OCI-LY1 (cell line): ENCODE data around the gene BLOC1S1.

Experiments used
- H2AFZ ChIP-seq: fragments of 200-600 bp; sonication (generic), shearing (Covaris generic); 2 replicates; pipeline ENCODE4 v1.6.0; 2014; ENCODE audit warnings: antibody characterized with exemption, mild to moderate bottlenecking, low read length
- H3F3A ChIP-seq: fragments of 200-600 bp; sonication (generic), shearing (Covaris generic); 2 replicates; pipeline ENCODE4 v1.6.0; 2014; ENCODE audit warnings: mild to moderate bottlenecking, antibody characterized with exemption, low read length, moderate library complexity; ENCODE audit not compliant: insufficient read depth
- H3K27ac ChIP-seq: fragments of 200-600 bp; sonication (generic); 2 replicates; pipeline ENCODE4 v1.5.1; 2014; ENCODE audit warnings: low read length, mixed run types, mild to moderate bottlenecking, low read depth; ENCODE audit not compliant: poor library complexity, severe bottlenecking
- H3K27me3 ChIP-seq: fragments of 200-600 bp; sonication (generic); 2 replicates; pipeline ENCODE4 v1.6.0; 2014; ENCODE audit warnings: antibody characterized with exemption, mild to moderate bottlenecking, low read length, moderate library complexity; ENCODE audit not compliant: insufficient read depth
- H3K36me3 ChIP-seq: fragments of 200-600 bp; sonication (generic); 2 replicates; pipeline ENCODE4 v1.6.1; 2014; ENCODE audit warnings: mild to moderate bottlenecking, antibody characterized with exemption, low read length, moderate library complexity, mixed read lengths; ENCODE audit not compliant: insufficient read depth
- H3K4me1 ChIP-seq: fragments of 200-600 bp; sonication (generic); 2 replicates; pipeline ENCODE4 v1.5.1; 2014; ENCODE audit warnings: mild to moderate bottlenecking, low read length, moderate library complexity; ENCODE audit not compliant: insufficient read depth, severe bottlenecking
- H3K4me2 ChIP-seq: fragments of 200-600 bp; sonication (generic), shearing (Covaris generic); 2 replicates; pipeline ENCODE4 v1.6.1; 2014; ENCODE audit warnings: low read length
- H3K4me3 ChIP-seq: fragments of 200-600 bp; sonication (generic); 2 replicates; pipeline ENCODE4 v1.5.1; 2014; ENCODE audit warnings: low read length, low read depth, mild to moderate bottlenecking, mixed read lengths; ENCODE audit not compliant: poor library complexity, severe bottlenecking
- H3K79me2 ChIP-seq: fragments of 200-600 bp; shearing (Covaris generic); 2 replicates; pipeline ENCODE4 v1.6.1; 2016; ENCODE audit warnings: mixed run types, low read length, mixed read lengths; ENCODE audit not compliant: insufficient read depth
- H3K9ac ChIP-seq: fragments of 200-600 bp; sonication (generic), shearing (Covaris generic); 2 replicates; pipeline ENCODE4 v1.6.1; 2014; ENCODE audit warnings: mild to moderate bottlenecking, low read length, mixed read lengths
- H3K9me2 ChIP-seq: fragments of 200-600 bp; sonication (generic), shearing (Covaris generic); 2 replicates; pipeline ENCODE4 v1.6.1; 2014; ENCODE audit warnings: low read depth, mild to moderate bottlenecking, low read length, mixed read lengths
- H3K9me3 ChIP-seq: fragments of 200-600 bp; shearing (Covaris generic); 2 replicates; pipeline ENCODE4 v1.6.1; 2014; ENCODE audit warnings: low read length, mixed read lengths
- H4K20me1 ChIP-seq: fragments of 200-600 bp; sonication (generic), shearing (Covaris generic); 2 replicates; pipeline ENCODE4 v1.6.0; 2016; ENCODE audit warnings: mild to moderate bottlenecking, low read length; ENCODE audit not compliant: insufficient read depth
- CTCF ChIP-seq: fragments of 200-600 bp; sonication (generic), shearing (Covaris generic); IDR thresholded peaks from 2 replicates; pipeline ENCODE4 v1.5.1; 2017; ENCODE audit warnings: mild to moderate bottlenecking, antibody characterized with exemption, low read length, moderate library complexity, mixed read lengths
- EZH2 ChIP-seq: fragments of 200-600 bp; sonication (generic), shearing (Covaris generic); IDR thresholded peaks from 2 replicates; pipeline ENCODE4 v1.8.0; 2017; ENCODE audit warnings: borderline replicate concordance, mixed run types, mild to moderate bottlenecking, antibody characterized with exemption, low read length, moderate library complexity, mixed read lengths

BLOC1S1 gene

GRCh38 chr12:55724226-55724939 is 8.5 kb downstream of the BLOC1S1 start:
- no peaks in the 10 kb centered on the region for H3K9me3 ChIP-seq
- H3K4me2 ChIP-seq = no peak overlapping the region
- TF ChIP-seq CTCF (peak; percentile 84), EZH2 (no peak)
- no peak overlapping the region for H2AFZ ChIP-seq
- no peak overlapping the region for H3K4me3 ChIP-seq
- peaks cover 37% of the 10 kb centered on the region for H3K4me1 ChIP-seq
- no peaks in the 10 kb centered on the region for H3K36me3 ChIP-seq
- H3K79me2 ChIP-seq = no peaks in the 10 kb centered on the region
- no peak overlapping the region for H3K9ac ChIP-seq
- H3K9me2 ChIP-seq = no peaks in the 10 kb centered on the region
- H4K20me1 ChIP-seq = no peaks in the 10 kb centered on the region
- peaks cover 3% of the 10 kb centered on the region; the same call in 1 of the 2 replicates for H3F3A ChIP-seq
- H3K27me3 ChIP-seq = no peaks in the 10 kb centered on the region
- H3K27ac ChIP-seq = no peak overlapping the region

GRCh38 chr12:55724940-55725309 is 9.1 kb downstream of the BLOC1S1 start:
- Histone ChIP-seq H3K9ac (no peak overlapping the region), H4K20me1 (no peaks in the 10 kb centered on the region), H2AFZ (no peak overlapping the region), H3F3A (peaks cover 3% of the 10 kb centered on the region; the same call in 1 of the 2 replicates), H3K9me3 (no peaks in the 10 kb centered on the region), H3K27me3 (no peaks in the 10 kb centered on the region), H3K27ac (no peak overlapping the region), H3K36me3 (no peaks in the 10 kb centered on the region), H3K79me2 (no peaks in the 10 kb centered on the region), H3K9me2 (no peaks in the 10 kb centered on the region), H3K4me2 (no peak overlapping the region), H3K4me1 (peaks cover 43% of the 10 kb centered on the region), H3K4me3 (no peak overlapping the region)
- TF ChIP-seq EZH2 (no peak), CTCF (no peak)

DNA sequence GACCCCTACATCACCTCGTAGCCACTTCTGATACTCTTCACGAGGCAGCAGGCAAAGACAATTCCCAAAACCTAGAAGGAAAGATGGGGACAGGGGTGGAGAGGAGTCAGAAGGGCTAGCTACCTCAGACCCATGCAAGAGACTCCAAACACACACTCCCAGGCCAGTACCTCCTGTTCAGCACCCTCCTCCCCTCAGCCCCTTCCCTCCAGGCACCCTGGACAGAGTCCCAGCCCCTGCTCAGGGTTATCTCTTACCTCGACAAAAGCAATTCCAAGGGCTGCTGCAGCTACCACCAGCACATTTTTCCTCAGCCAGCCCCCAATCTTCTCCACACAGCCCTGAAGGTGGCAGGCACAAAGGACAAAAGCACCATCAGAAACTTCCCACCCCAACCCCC is 9.7 kb downstream of the BLOC1S1 start:
- peaks cover 49% of the 10 kb centered on the region for H3K4me1 ChIP-seq

More for the DNA sequence above, 9.7 kb downstream of the BLOC1S1 start:
- H3K9ac ChIP-seq = no peak overlapping the region
- no peak overlapping the region for H2AFZ ChIP-seq
- H3K27me3 ChIP-seq = no peaks in the 10 kb centered on the region
- TF ChIP-seq EZH2 = no peak
- no peak for TF ChIP-seq CTCF
- H3K36me3 ChIP-seq = no peaks in the 10 kb centered on the region
- H3K9me3 ChIP-seq = no peaks in the 10 kb centered on the region
- H3K27ac ChIP-seq = no peak overlapping the region
- no peaks in the 10 kb centered on the region for H4K20me1 ChIP-seq
- no peaks in the 10 kb centered on the region for H3K9me2 ChIP-seq
- H3K4me2 ChIP-seq = no peak overlapping the region
- H3K4me3 ChIP-seq = no peak overlapping the region
- peaks cover 3% of the 10 kb centered on the region; the same call in 1 of the 2 replicates for H3F3A ChIP-seq
- no peaks in the 10 kb centered on the region for H3K79me2 ChIP-seq
